ENCODE measurements around the gene FOLR2. TPM values are rescaled to one million over a fixed set of nuclear protein-coding genes. Genes with fewer than 3 reads are reported as not detected.

FOLR2 gene
- total RNA-seq, 1 experiment from 2014 or later = not detected

DNA sequence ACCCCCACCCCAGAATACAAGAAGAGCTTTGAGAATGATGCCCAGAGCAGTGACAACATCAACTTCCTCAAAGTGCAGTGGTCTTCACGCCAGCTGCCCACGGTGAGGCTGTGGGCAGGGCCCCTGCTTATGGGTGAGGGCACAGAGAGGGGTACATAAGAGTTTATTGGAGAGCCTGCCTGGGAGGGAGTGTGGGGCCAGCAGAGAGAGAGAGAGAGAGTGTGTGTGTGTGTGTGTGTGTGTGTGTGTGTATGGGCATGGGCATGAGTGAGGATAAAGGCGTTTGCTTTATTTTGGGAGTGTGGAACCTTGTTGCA, 17.9 kb downstream of the FOLR2 start:
- Histone ChIP-seq H3K4me2 (ENCODE audit: low read length) (no peak overlapping the region), H3K4me1 (ENCODE audit: control insufficient read depth in 1 of 2, insufficient read depth in 2 of 2, low read length in 2 of 2) (peaks cover 0 to 4% of the 10 kb centered on the region in 2 experiments; a peak in 1 of 4 replicates), H3K36me3 (ENCODE audit: control insufficient read depth in 1 of 2, insufficient read depth in 2 of 2, low read length in 2 of 2) (peaks cover 11 to 23% of the 10 kb centered on the region in 2 experiments; a peak in 3 of 4 replicates), H4K20me1 (ENCODE audit: insufficient read depth) (no peaks in the 10 kb centered on the region), H3K4me3 (replicated peaks in 1 of 2; ENCODE audit: low read depth in 1 of 2, low read length in 2 of 2) (no peak overlapping the region), H2AFZ (ENCODE audit: low read depth, low read length, poor library complexity, severe bottlenecking) (no peak overlapping the region), H3K9me3 (ENCODE audit: control insufficient read depth in 1 of 2, insufficient read depth in 1 of 2, low read depth in 1 of 2, low read length in 2 of 2) (no peaks in the 10 kb centered on the region), H3K9me2 (ENCODE audit: insufficient read depth) (no peaks in the 10 kb centered on the region), H3K79me2 (ENCODE audit: insufficient read depth, low read length) (no peaks in the 10 kb centered on the region), H3K9ac (ENCODE audit: low read length) (no peak overlapping the region), H3K27ac (ENCODE audit: low read depth, low read length) (no peak overlapping the region), H3K27me3 (ENCODE audit: insufficient read depth, low read length) (no peaks in the 10 kb centered on the region)
- ChIA-PET RAD21 (ENCODE audit: low non-redundant PET in 1 of 2, low total read pairs in 2 of 2, uncharacterized antibody in 2 of 2, unreplicated experiment in 2 of 2) (no interaction called here), CTCF (no interaction called here), POLR2A (no interaction called here)
- no peak for DNase-seq (ENCODE audit: low read depth, low spot score)
- intact Hi-C loops (cut with micrococcal nuclease) = no loop called here
- ATAC-seq = no peak
- TF ChIP-seq POLR2AphosphoS5 (IDR thresholded peaks at IDR 0.05; ENCODE audit: low read depth, low read length) (no peak), ZNF274 (IDR thresholded peaks at IDR 0.05; ENCODE audit: low read depth, low read length) (no peak), RAD21 (IDR thresholded peaks at IDR 0.05; ENCODE audit: low read depth) (no peak), YY1 (IDR thresholded peaks at IDR 0.05; ENCODE audit: extremely low read depth, insufficient replicate concordance, low read depth, low read length) (no peak), ELF1 (IDR thresholded peaks at IDR 0.05; ENCODE audit: borderline replicate concordance, low read depth) (no peak), CBX3 (IDR thresholded peaks at IDR 0.05; ENCODE audit: low read depth) (no peak), EGR1 (IDR thresholded peaks at IDR 0.05; ENCODE audit: low read depth) (no peak), POLR2A (IDR thresholded peaks at IDR 0.05; ENCODE audit: borderline replicate concordance, extremely low read depth, insufficient read depth, insufficient read length) (no peak), JUND (IDR thresholded peaks at IDR 0.05) (no peak), ZFX (IDR thresholded peaks at IDR 0.05) (no peak), TCF7L2 (IDR thresholded peaks at IDR 0.05; ENCODE audit: borderline replicate concordance, extremely low read depth, insufficient read depth, insufficient read length) (no peak), SRF (IDR thresholded peaks at IDR 0.05; ENCODE audit: low read depth) (no peak), FOSL1 (IDR thresholded peaks at IDR 0.05; ENCODE audit: low read depth) (no peak), EZH2 (IDR thresholded peaks at IDR 0.05) (no peak)
- TF ChIP-seq, protein P1, sequence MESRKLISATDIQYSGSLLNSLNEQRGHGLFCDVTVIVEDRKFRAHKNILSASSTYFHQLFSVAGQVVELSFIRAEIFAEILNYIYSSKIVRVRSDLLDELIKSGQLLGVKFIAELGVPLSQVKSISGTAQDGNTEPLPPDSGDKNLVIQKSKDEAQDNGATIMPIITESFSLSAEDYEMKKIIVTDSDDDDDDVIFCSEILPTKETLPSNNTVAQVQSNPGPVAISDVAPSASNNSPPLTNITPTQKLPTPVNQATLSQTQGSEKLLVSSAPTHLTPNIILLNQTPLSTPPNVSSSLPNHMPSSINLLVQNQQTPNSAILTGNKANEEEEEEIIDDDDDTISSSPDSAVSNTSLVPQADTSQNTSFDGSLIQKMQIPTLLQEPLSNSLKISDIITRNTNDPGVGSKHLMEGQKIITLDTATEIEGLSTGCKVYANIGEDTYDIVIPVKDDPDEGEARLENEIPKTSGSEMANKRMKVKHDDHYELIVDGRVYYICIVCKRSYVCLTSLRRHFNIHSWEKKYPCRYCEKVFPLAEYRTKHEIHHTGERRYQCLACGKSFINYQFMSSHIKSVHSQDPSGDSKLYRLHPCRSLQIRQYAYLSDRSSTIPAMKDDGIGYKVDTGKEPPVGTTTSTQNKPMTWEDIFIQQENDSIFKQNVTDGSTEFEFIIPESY (IDR thresholded peaks at IDR 0.05; ENCODE audit: extremely low read depth, insufficient replicate concordance, low read length) = no peak
- TF ChIP-seq, protein P2, sequence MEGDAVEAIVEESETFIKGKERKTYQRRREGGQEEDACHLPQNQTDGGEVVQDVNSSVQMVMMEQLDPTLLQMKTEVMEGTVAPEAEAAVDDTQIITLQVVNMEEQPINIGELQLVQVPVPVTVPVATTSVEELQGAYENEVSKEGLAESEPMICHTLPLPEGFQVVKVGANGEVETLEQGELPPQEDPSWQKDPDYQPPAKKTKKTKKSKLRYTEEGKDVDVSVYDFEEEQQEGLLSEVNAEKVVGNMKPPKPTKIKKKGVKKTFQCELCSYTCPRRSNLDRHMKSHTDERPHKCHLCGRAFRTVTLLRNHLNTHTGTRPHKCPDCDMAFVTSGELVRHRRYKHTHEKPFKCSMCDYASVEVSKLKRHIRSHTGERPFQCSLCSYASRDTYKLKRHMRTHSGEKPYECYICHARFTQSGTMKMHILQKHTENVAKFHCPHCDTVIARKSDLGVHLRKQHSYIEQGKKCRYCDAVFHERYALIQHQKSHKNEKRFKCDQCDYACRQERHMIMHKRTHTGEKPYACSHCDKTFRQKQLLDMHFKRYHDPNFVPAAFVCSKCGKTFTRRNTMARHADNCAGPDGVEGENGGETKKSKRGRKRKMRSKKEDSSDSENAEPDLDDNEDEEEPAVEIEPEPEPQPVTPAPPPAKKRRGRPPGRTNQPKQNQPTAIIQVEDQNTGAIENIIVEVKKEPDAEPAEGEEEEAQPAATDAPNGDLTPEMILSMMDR (IDR thresholded peaks at IDR 0.05 in 2 of 3, conservative IDR thresholded peaks at IDR 0.05 in 1 of 3; ENCODE audit: borderline replicate concordance in 1 of 3, insufficient read depth in 1 of 3, low read depth in 2 of 3, low read length in 2 of 3) = no peak
- TF ChIP-seq, protein P3, sequence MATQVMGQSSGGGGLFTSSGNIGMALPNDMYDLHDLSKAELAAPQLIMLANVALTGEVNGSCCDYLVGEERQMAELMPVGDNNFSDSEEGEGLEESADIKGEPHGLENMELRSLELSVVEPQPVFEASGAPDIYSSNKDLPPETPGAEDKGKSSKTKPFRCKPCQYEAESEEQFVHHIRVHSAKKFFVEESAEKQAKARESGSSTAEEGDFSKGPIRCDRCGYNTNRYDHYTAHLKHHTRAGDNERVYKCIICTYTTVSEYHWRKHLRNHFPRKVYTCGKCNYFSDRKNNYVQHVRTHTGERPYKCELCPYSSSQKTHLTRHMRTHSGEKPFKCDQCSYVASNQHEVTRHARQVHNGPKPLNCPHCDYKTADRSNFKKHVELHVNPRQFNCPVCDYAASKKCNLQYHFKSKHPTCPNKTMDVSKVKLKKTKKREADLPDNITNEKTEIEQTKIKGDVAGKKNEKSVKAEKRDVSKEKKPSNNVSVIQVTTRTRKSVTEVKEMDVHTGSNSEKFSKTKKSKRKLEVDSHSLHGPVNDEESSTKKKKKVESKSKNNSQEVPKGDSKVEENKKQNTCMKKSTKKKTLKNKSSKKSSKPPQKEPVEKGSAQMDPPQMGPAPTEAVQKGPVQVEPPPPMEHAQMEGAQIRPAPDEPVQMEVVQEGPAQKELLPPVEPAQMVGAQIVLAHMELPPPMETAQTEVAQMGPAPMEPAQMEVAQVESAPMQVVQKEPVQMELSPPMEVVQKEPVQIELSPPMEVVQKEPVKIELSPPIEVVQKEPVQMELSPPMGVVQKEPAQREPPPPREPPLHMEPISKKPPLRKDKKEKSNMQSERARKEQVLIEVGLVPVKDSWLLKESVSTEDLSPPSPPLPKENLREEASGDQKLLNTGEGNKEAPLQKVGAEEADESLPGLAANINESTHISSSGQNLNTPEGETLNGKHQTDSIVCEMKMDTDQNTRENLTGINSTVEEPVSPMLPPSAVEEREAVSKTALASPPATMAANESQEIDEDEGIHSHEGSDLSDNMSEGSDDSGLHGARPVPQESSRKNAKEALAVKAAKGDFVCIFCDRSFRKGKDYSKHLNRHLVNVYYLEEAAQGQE (IDR thresholded peaks at IDR 0.05; ENCODE audit: low read depth) = no peak
- TF ChIP-seq, protein P4, sequence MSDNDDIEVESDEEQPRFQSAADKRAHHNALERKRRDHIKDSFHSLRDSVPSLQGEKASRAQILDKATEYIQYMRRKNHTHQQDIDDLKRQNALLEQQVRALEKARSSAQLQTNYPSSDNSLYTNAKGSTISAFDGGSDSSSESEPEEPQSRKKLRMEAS (IDR thresholded peaks at IDR 0.05) = no peak
- BruUV-seq (replicated peaks) = no TSS peak
